HUES6 (cell line): ENCODE data around the gene SGO2.

ENCODE experiments used
- H3K27ac ChIP-seq: 2 replicates; pipeline ENCODE4 v1.7.0; 2013; ENCODE audit warnings: low read depth, mild to moderate bottlenecking, low read length, inconsistent platforms
- H3K27me3 ChIP-seq: 2 replicates; pipeline ENCODE4 v1.6.1; 2013; ENCODE audit warnings: low read length; ENCODE audit not compliant: control insufficient read depth, insufficient read depth
- H3K36me3 ChIP-seq: 2 replicates; pipeline ENCODE4 v1.6.1; 2013; ENCODE audit warnings: low read length; ENCODE audit not compliant: control insufficient read depth, insufficient read depth
- H3K4me1 ChIP-seq: 2 replicates; pipeline ENCODE4 v1.6.1; 2013; ENCODE audit warnings: low read length; ENCODE audit not compliant: control insufficient read depth, insufficient read depth
- H3K4me3 ChIP-seq: 2 replicates; pipeline ENCODE4 v1.5.1; 2013; ENCODE audit warnings: low read depth, low read length
- H3K9ac ChIP-seq: one replicate; pipeline ENCODE4 v1.6.1; 2013; ENCODE audit warnings: mild to moderate bottlenecking, low read length
- H3K9me3 ChIP-seq: 2 replicates; pipeline ENCODE4 v1.6.1; 2013; ENCODE audit warnings: low read depth, low read length; ENCODE audit not compliant: control insufficient read depth, insufficient read depth

SGO2 gene, protein sequence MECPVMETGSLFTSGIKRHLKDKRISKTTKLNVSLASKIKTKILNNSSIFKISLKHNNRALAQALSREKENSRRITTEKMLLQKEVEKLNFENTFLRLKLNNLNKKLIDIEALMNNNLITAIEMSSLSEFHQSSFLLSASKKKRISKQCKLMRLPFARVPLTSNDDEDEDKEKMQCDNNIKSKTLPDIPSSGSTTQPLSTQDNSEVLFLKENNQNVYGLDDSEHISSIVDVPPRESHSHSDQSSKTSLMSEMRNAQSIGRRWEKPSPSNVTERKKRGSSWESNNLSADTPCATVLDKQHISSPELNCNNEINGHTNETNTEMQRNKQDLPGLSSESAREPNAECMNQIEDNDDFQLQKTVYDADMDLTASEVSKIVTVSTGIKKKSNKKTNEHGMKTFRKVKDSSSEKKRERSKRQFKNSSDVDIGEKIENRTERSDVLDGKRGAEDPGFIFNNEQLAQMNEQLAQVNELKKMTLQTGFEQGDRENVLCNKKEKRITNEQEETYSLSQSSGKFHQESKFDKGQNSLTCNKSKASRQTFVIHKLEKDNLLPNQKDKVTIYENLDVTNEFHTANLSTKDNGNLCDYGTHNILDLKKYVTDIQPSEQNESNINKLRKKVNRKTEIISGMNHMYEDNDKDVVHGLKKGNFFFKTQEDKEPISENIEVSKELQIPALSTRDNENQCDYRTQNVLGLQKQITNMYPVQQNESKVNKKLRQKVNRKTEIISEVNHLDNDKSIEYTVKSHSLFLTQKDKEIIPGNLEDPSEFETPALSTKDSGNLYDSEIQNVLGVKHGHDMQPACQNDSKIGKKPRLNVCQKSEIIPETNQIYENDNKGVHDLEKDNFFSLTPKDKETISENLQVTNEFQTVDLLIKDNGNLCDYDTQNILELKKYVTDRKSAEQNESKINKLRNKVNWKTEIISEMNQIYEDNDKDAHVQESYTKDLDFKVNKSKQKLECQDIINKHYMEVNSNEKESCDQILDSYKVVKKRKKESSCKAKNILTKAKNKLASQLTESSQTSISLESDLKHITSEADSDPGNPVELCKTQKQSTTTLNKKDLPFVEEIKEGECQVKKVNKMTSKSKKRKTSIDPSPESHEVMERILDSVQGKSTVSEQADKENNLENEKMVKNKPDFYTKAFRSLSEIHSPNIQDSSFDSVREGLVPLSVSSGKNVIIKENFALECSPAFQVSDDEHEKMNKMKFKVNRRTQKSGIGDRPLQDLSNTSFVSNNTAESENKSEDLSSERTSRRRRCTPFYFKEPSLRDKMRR

DNA sequence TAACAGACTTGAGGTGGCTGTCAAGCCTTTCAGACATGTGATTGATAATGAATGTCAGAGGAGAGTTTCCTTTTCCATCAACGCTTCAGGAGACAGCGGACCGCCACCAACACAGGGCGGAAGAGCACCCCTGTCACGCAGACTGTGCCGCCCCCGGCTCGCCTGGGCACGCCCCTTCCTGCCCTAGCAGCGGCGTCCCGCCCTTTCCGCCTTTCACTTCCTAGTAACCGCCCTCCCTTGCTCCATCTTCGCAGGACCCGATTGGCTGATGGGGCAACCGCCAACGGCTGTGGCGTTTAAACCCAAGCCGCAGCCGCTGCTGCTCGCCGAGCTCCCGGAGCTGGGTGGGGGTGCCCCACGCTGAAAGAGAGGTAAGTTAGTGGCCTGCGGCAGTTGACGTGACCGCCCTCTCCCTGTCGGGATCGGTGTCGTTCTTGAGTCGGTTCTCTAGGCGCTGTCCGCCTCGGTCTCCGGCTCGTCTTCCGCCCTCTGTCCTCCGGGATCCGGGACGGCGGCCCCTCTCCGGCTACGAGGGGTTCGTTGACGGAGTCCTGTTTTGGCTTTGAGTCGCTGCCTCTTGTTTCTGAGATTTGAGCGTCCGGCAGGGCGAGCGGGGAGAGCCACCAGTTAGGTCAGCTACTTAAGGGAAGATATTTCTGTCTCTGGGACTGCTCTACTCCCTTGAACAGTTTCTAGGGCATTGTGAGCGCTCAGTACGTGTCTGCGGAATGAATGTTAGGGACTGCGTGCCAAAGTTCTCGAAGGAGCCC lies at the start of gene SGO2:
SGO2 (plus strand) TSS at position 326 of the 770 bp plus-strand sequence. CDS start 6,769 bp downstream, outside the sequence.
- Histone ChIP-seq H3K27ac (no peak within 1 kb of the TSS; the same call in 1 of the 2 replicates), H3K4me3 (peak within 1 kb of the TSS; percentile 88), H3K36me3 (no peaks in the 10 kb centered on the region), H3K9ac (peak within 1 kb of the TSS; percentile 84), H3K9me3 (no peaks in the 10 kb centered on the region), H3K27me3 (peaks cover 18% of the 10 kb centered on the region), H3K4me1 (0 out of 2 replicates have a peak, but pooled peaks cover 2% of the 10 kb centered on the region)

DNA sequence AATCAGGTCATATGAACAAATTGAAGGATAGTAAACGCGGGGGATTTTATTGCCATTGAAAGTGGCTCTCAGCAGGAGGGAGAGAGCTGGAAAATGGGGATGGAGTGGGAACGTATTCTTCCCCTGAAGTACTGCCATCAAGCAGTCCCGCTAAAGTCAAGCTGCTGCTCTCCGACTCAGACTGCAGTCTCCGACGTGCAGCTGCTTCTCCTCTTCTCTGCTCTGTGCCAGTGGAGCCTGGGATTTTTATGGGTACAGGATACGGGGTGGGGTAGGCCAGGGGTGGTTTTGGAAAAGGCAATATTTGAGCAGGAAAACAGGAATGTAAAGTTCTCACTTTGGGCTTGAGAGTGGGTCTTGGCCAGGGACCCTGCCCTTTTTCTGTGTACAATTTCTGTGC lies 49.2 kb upstream of the SGO2 start:
- Histone ChIP-seq H3K4me1 (peaks cover 11% of the 10 kb centered on the region), H3K36me3 (peaks cover 68% of the 10 kb centered on the region)

DNA sequence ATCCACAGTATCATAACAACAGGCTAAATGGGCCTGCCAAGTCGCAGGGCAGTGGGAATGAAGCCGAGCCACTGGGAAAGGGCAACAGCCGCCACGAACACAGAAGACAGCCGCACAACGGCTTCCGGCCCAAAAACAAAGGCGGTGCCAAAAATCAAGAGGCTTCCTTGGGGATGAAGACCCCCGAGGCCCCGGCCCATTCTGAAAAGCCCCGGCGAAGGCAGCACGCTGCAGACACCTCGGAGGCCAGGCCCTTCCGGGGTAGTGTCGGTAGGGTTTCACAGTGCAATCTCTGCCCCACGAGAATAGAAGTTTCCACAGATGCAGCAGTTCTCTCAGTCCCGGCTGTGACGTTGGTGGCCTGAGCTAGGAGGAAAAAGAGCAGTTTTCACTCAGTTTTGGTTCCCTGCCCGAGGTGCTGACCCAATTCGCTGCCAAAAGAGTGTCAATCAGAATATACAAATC lies 48.3 kb upstream of the SGO2 start:
- no peaks in the 10 kb centered on the region for H3K9me3 ChIP-seq
- peaks cover 60% of the 10 kb centered on the region for H3K36me3 ChIP-seq
- H3K9ac ChIP-seq: no peak overlapping the region
- no peak overlapping the region for H3K27ac ChIP-seq
- H3K4me3 ChIP-seq: no peak overlapping the region
- peaks cover 11% of the 10 kb centered on the region for H3K4me1 ChIP-seq
- no peaks in the 10 kb centered on the region for H3K27me3 ChIP-seq

More for the DNA sequence above, 49.2 kb upstream of the SGO2 start:
- Histone ChIP-seq H3K9me3 (no peaks in the 10 kb centered on the region), H3K4me3 (no peak overlapping the region), H3K27ac (no peak overlapping the region), H3K9ac (no peak overlapping the region), H3K27me3 (no peaks in the 10 kb centered on the region)

DNA sequence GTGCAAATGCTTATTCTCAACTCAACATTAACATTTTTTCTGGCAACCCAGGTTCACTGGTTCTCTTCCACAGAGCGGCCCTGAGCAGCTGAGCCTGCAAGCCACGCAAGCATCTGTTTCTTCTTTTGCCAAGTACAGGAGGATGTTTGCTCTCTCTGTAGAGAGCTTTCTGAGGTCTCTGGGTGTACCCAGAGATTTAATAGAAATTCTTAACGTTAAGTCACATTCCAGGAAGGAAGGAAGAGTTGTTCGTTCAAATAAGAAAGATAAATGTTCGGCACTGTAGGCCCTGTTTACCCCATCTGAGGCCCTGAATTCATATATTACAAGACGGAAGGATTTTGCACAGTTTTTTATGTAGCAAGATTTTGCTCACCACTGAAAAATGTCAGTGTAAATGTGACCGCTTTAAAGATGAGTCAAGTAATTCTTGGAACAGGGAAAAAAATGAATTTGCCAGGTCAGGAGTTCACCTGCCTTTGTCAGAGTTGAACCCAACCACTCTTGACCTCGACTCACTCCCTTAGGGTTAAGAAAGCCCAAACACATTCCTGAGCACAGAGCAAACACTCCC lies 46.2 kb upstream of the SGO2 start:
- Histone ChIP-seq H3K27me3 (no peaks in the 10 kb centered on the region), H3K4me3 (no peak overlapping the region), H3K9ac (no peak overlapping the region), H3K36me3 (peaks cover 43% of the 10 kb centered on the region), H3K9me3 (no peaks in the 10 kb centered on the region), H3K27ac (no peak overlapping the region), H3K4me1 (peaks cover 17% of the 10 kb centered on the region)

DNA sequence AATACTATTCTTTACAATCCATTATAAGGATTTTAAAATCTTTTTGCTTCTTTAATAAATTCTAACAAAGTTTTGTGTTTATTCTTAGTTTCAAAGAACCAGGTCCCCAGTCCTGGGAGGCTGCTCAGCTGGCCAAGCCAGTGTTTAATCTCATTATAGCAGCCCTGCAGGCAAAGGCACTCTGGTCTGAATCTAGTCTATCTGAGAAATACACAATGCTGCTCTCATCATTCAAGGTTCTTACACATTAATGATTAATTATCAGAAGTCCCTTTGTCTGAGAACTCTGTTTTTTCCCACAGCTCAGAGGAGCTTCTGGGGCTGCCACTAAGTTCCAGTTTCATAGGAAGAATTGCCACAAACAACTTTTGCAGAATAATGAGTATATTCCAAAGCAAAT lies 43.8 kb upstream of the SGO2 start:
- H3K9ac ChIP-seq: no peak overlapping the region
- H3K4me1 ChIP-seq: peaks cover 17% of the 10 kb centered on the region
- H3K9me3 ChIP-seq: no peaks in the 10 kb centered on the region
- no peaks in the 10 kb centered on the region for H3K27me3 ChIP-seq
- H3K4me3 ChIP-seq: no peak overlapping the region
- H3K36me3 ChIP-seq: peaks cover 24% of the 10 kb centered on the region
- H3K27ac ChIP-seq: no peak overlapping the region

DNA sequence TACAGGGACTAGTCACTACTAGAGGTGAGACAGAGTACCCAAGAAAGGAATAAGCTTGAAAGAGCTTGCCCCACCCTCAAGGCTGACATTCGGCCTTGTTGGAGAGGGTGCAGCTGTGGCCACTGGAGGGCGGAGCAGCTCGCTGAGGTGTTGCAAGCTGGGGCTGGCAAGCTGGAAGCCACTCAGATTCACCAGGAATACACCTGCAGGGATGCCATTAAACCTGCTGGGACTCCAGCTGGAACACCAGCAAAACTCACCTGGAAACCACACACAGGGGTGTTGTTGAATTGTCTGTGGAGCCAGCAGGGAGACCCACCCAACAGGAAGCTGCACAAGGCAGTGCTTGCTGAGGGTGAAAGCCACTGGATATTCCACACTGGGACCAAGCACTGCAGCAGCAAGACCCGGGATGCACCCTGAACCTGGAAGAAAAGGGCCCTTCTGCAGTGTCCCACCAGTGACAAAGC lies 42.2 kb upstream of the SGO2 start:
- peaks cover 12% of the 10 kb centered on the region for H3K36me3 ChIP-seq
- H3K4me1 ChIP-seq: peaks cover 17% of the 10 kb centered on the region
- H3K9ac ChIP-seq: no peak overlapping the region
- H3K27me3 ChIP-seq: no peaks in the 10 kb centered on the region
- no peak overlapping the region for H3K27ac ChIP-seq
- no peak overlapping the region for H3K4me3 ChIP-seq
- H3K9me3 ChIP-seq: no peaks in the 10 kb centered on the region

DNA sequence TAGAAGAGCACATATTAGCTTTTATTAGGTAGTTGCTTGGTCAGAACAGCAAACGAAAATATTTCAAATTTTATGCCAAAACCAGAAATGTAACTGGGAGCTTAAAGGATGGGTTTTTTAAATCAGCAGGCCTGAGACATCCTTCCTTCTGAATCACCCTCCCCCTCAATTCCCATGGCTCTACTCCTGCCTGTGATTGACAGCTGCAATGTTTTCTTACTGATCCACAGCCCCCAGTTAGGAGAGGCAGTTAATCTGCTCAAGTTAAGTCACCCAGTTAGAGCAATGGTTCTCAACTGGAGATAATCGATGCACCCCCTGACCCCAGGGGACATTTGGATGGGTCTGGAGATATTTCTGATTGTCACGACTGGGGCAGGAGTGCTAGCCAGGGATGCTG lies 41.1 kb upstream of the SGO2 start:
- Histone ChIP-seq H3K27me3 (no peaks in the 10 kb centered on the region), H3K27ac (no peak overlapping the region), H3K9ac (no peak overlapping the region), H3K36me3 (0 out of 2 replicates have a peak, but pooled peaks cover 3% of the 10 kb centered on the region), H3K9me3 (no peaks in the 10 kb centered on the region), H3K4me3 (no peak overlapping the region), H3K4me1 (peaks cover 17% of the 10 kb centered on the region)

DNA sequence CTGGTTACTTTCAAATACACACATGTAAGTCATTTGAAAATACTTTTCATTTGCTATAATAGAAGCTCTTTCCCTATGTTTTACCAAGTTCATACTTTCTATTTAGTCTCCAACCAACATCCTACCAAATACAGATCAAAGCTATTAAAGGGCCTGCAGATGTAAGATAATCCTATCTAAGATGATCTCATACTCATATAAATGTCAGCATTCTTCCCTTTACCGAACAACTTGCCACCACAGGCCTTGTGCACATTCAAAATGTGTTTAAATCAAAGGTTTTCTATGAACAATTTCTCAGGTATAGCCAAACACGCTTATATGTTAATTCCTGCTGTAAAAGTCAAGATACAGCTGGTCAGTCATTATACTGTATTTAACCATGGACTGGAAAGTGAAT lies 39.5 kb upstream of the SGO2 start:
- H3K27ac ChIP-seq: no peak overlapping the region
- H3K9ac ChIP-seq: no peak overlapping the region

DNA sequence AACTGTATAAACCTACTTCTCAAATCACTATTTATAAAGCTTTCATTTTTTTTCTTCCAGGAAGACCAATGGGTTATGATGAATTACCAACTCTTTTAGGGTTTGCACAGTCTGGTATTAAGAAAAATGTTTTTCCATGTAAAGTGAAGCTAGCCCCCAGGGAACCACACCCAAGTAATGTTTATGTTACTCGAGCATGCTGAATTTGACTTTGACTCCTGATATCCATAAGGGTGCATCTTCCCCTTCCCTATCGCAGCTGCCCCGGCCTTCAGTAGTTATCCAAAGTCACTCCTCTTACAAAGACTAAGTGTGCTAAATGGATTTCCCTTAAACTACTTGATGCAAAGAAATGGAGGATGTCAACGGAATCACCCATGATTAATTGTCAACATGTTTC lies 37.8 kb upstream of the SGO2 start:
- peaks cover 18% of the 10 kb centered on the region; the same call in 1 of the 2 replicates for H3K36me3 ChIP-seq
- H3K27ac ChIP-seq: no peak overlapping the region
- no peak overlapping the region for H3K4me3 ChIP-seq
- H3K27me3 ChIP-seq: no peaks in the 10 kb centered on the region
- H3K4me1 ChIP-seq: peaks cover 6% of the 10 kb centered on the region; the same call in 1 of the 2 replicates
- H3K9me3 ChIP-seq: no peaks in the 10 kb centered on the region
- no peak overlapping the region for H3K9ac ChIP-seq

More for the DNA sequence above, 39.5 kb upstream of the SGO2 start:
- Histone ChIP-seq H3K4me3 (no peak overlapping the region), H3K36me3 (peaks cover 5% of the 10 kb centered on the region; the same call in 1 of the 2 replicates), H3K4me1 (peaks cover 6% of the 10 kb centered on the region; the same call in 1 of the 2 replicates), H3K27me3 (no peaks in the 10 kb centered on the region), H3K9me3 (no peaks in the 10 kb centered on the region)
